Activated naive CD8-positive, alpha-beta T cell (primary cell): ENCODE measurements around the gene SAMD3.
"Not testable (repeated sequence)": the region's sequence is repeated elsewhere in the genome, so short reads cannot be mapped to it uniquely, and the experiment has no call there.

Experiments
- H3K27ac Mint-ChIP-seq: one replicate; pipeline ENCODE4 v1.8.0; 2021; ENCODE audit warnings: mixed read lengths
- H3K27me3 Mint-ChIP-seq: one replicate; pipeline ENCODE4 v1.8.0; 2021; ENCODE audit warnings: mixed read lengths
- H3K36me3 Mint-ChIP-seq: one replicate; pipeline ENCODE4 v1.8.0; 2021; ENCODE audit warnings: mixed read lengths
- H3K4me1 Mint-ChIP-seq: one replicate; pipeline ENCODE4 v1.8.0; 2021; ENCODE audit warnings: low read depth, mixed read lengths
- H3K4me3 Mint-ChIP-seq: one replicate; pipeline ENCODE4 v1.8.0; 2021; ENCODE audit warnings: mild to moderate bottlenecking, mixed read lengths
- H3K9me3 Mint-ChIP-seq: one replicate; pipeline ENCODE4 v1.8.0; 2021; ENCODE audit warnings: low read depth, mixed read lengths

SAMD3 gene

DNA sequence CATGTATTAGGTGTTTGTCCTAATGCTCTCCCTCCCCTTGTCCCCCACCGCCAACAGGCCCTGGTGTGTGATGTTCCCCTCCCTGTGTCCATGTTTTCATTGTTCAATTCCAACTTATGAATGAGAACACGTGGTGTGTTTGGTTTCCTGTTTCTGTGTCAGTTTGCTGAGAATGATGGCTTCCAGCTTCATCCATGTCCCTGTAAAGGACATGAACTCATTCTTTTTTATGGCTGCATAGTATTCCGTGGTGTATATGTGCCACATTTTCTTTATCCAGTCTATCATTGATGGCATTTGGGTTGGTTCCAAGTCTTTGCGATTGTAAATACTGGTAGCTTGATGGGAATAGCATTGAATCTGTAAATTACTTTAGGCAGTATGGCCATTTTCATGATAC lies 52.6 kb downstream of the SAMD3 start:
- peaks cover 34% of the 10 kb centered on the region for H3K36me3 Mint-ChIP-seq
- peaks cover 21% of the 10 kb centered on the region for H3K9me3 Mint-ChIP-seq
- not testable (repeated sequence) for H3K4me3 Mint-ChIP-seq, H3K4me1 Mint-ChIP-seq, H3K27me3 Mint-ChIP-seq
- H3K27ac Mint-ChIP-seq = peak overlapping the region; percentile 62

GRCh38 chr6:130167655-130168054 lies 55.1 kb downstream of the SAMD3 start:
- Mint-ChIP-seq H3K9me3 (peaks cover 20% of the 10 kb centered on the region), H3K27ac (no peak overlapping the region), H3K4me1 (peaks cover 8% of the 10 kb centered on the region), H3K36me3 (peaks cover 36% of the 10 kb centered on the region), H3K27me3 (no peaks in the 10 kb centered on the region), H3K4me3 (no peak overlapping the region)

DNA sequence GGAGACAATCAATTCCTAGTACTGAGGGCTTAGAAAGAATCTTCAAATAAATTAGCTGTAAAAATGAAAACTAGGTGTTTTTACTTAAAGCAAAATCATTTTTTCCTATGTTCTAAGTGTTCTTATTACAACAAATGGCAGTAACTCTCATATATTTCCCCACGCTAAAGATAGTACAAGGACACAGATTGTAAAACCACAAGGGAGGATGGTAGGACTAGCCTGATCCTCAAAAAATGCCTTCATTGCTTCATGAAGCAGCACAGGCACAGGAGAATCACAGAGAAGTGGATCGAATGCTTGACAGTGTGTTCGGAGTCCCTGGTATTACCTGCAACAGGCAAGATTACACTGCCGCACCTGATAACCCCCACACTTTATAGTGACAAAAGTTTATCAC lies 58.5 kb downstream of the SAMD3 start:
- H3K4me1 Mint-ChIP-seq = peaks cover 14% of the 10 kb centered on the region
- no peaks in the 10 kb centered on the region for H3K27me3 Mint-ChIP-seq
- H3K36me3 Mint-ChIP-seq = peaks cover 43% of the 10 kb centered on the region
- H3K4me3 Mint-ChIP-seq = no peak overlapping the region
- H3K9me3 Mint-ChIP-seq = peaks cover 20% of the 10 kb centered on the region
- H3K27ac Mint-ChIP-seq = no peak overlapping the region

GRCh38 chr6:130163266-130163665 lies 59.5 kb downstream of the SAMD3 start:
- H3K4me1 Mint-ChIP-seq = peaks cover 14% of the 10 kb centered on the region
- H3K27ac Mint-ChIP-seq = no peak overlapping the region
- no peak overlapping the region for H3K4me3 Mint-ChIP-seq
- peaks cover 47% of the 10 kb centered on the region for H3K36me3 Mint-ChIP-seq
- H3K9me3 Mint-ChIP-seq = peaks cover 22% of the 10 kb centered on the region
- no peaks in the 10 kb centered on the region for H3K27me3 Mint-ChIP-seq

GRCh38 chr6:130162421-130162820 lies 60.3 kb downstream of the SAMD3 start:
- H3K36me3 Mint-ChIP-seq = peaks cover 45% of the 10 kb centered on the region
- no peaks in the 10 kb centered on the region for H3K27me3 Mint-ChIP-seq
- peaks cover 14% of the 10 kb centered on the region for H3K4me1 Mint-ChIP-seq
- H3K4me3 Mint-ChIP-seq = no peak overlapping the region
- H3K27ac Mint-ChIP-seq = no peak overlapping the region
- peaks cover 22% of the 10 kb centered on the region for H3K9me3 Mint-ChIP-seq

DNA sequence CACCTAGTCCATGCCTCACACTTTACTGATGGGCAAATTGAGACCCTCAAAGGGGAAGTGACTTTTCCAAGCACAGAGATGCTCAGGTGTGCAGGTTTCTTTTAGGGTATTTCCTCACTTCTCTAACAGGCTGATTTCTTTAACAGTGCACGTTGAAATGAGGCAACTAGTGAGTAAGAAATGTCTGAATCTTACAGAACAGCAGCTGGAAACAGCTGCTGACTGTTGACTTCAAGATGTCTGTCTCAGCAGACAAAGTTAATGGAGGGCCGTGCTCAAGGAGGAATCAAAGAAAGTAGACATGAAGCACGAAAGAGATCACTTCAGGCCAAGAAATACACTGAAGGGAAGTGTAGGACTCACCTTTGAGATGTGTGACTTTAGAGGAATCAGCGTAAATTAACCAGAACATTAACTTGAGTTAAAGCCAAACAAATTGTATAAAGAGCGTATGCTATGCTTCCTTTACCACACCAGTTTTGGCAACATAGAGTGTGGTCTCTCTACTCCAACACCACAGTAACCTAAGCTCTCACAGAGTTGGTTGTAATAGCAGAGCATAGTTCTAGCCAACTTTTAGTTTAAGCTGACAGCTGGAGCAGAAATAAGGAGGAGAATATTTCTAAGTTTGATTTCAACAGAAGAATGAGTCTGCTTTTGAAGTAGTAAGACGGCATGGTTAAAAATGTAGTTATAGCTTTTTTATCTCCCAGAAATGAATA lies 60.9 kb downstream of the SAMD3 start:
- Mint-ChIP-seq H3K4me3 (no peak overlapping the region), H3K9me3 (peaks cover 22% of the 10 kb centered on the region), H3K4me1 (peaks cover 14% of the 10 kb centered on the region), H3K36me3 (peaks cover 40% of the 10 kb centered on the region), H3K27me3 (no peaks in the 10 kb centered on the region), H3K27ac (peak overlapping the region; percentile 47)

GRCh38 chr6:130159956-130160355 lies 62.8 kb downstream of the SAMD3 start:
- Mint-ChIP-seq H3K36me3 (peaks cover 27% of the 10 kb centered on the region), H3K9me3 (peaks cover 15% of the 10 kb centered on the region), H3K4me3 (no peak overlapping the region), H3K4me1 (peaks cover 10% of the 10 kb centered on the region), H3K27me3 (no peaks in the 10 kb centered on the region), H3K27ac (no peak overlapping the region)

- H3K27ac Mint-ChIP-seq = no peak overlapping the region
- H3K36me3 Mint-ChIP-seq = peaks cover 18% of the 10 kb centered on the region
- no peaks in the 10 kb centered on the region for H3K27me3 Mint-ChIP-seq
- H3K4me1 Mint-ChIP-seq = peaks cover 7% of the 10 kb centered on the region
- H3K9me3 Mint-ChIP-seq = peaks cover 11% of the 10 kb centered on the region
- no peak overlapping the region for H3K4me3 Mint-ChIP-seq
Observed at GRCh38 chr6:130158548-130158947, 64.2 kb downstream of the SAMD3 start.

DNA sequence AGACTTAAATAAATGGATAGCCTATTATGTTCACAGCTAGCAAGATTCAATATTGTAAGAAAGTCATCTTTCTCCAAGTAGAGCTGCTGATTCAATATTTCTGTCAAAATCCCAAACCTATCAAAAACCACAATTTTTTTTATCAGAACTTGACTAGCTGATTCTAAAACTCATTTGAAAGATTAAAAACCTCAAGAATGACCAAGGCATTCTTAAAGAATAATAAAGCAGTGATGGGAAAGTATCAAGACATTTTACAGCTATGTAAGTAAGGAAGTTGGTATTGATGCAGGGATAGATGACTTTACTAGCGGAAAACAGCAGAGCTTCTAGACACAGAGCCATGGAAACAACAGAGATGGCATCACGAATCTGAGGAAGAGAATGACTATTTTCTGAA lies 64.7 kb downstream of the SAMD3 start:
- no peak overlapping the region for H3K27ac Mint-ChIP-seq
- H3K36me3 Mint-ChIP-seq = peaks cover 18% of the 10 kb centered on the region

GRCh38 chr6:130156908-130157307 lies 65.8 kb downstream of the SAMD3 start:
- peaks cover 6% of the 10 kb centered on the region for H3K4me1 Mint-ChIP-seq
- H3K9me3 Mint-ChIP-seq = peaks cover 11% of the 10 kb centered on the region
- H3K27ac Mint-ChIP-seq = no peak overlapping the region
- H3K4me3 Mint-ChIP-seq = no peak overlapping the region
- no peaks in the 10 kb centered on the region for H3K27me3 Mint-ChIP-seq
- peaks cover 18% of the 10 kb centered on the region for H3K36me3 Mint-ChIP-seq

More for the DNA sequence above, 64.7 kb downstream of the SAMD3 start:
- H3K27me3 Mint-ChIP-seq = no peaks in the 10 kb centered on the region
- H3K4me1 Mint-ChIP-seq = peaks cover 7% of the 10 kb centered on the region
- H3K4me3 Mint-ChIP-seq = no peak overlapping the region
- peaks cover 11% of the 10 kb centered on the region for H3K9me3 Mint-ChIP-seq

DNA sequence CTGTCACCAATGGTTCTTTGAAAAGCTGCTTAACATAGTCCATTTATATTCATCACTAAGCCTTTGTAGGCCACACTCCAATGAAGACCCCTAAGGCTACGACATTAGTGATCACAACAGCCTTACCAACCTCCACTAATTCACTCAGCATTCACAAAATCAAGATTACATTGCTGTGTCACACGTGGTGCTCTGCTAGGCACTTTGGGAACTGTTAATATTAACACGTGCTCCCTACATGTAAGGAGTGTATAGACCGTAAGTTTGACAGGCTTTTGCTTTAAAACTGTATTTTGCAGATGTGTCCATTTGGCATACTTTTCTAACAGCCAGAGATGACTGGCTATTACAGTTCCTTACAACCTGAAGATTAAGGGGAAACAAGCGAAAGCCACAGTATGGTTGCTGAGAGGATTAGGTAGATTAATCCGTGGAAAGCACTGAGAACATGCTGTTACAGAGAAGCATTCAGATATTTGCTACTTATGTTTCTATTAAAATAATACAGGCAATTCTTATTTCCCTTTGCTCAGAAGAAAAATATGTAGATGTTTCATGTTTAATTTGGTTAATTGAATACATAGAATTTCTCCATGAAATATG lies 69.7 kb downstream of the SAMD3 start:
- Mint-ChIP-seq H3K27me3 (no peaks in the 10 kb centered on the region), H3K4me1 (peaks cover 4% of the 10 kb centered on the region), H3K27ac (no peak overlapping the region), H3K9me3 (no peaks in the 10 kb centered on the region), H3K36me3 (peaks cover 14% of the 10 kb centered on the region), H3K4me3 (no peak overlapping the region)

DNA sequence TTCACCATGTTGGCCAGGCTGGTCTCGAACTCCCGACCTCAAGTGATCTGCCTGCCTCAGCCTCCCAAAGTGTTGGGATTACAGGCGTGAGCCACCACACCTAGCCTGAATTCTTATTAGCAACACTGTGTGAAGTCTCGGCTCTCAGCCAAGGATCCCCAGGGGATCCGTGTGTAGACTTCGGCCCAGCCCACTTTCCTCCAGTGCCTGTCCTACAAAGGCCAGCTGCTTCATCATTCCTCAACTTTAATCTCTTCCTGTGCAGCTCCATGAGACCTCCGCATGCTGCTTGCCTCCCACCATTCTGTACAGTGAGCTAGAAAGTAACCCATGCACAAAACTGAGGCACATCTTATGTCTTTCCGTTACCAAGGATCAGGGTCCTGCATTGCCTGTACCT lies 71.8 kb downstream of the SAMD3 start:
- peaks cover 14% of the 10 kb centered on the region for H3K36me3 Mint-ChIP-seq
- no peak overlapping the region for H3K4me3 Mint-ChIP-seq
- no peaks in the 10 kb centered on the region for H3K27me3 Mint-ChIP-seq
- H3K9me3 Mint-ChIP-seq = no peaks in the 10 kb centered on the region
- H3K4me1 Mint-ChIP-seq = peaks cover 4% of the 10 kb centered on the region
- H3K27ac Mint-ChIP-seq = peak overlapping the region; percentile 19

- not testable (repeated sequence) for H3K27me3 Mint-ChIP-seq, H3K27ac Mint-ChIP-seq, H3K4me1 Mint-ChIP-seq, H3K4me3 Mint-ChIP-seq, H3K9me3 Mint-ChIP-seq
- peaks cover 20% of the 10 kb centered on the region for H3K36me3 Mint-ChIP-seq
Observed at GRCh38 chr6:130149016-130149415, 73.7 kb downstream of the SAMD3 start.

GRCh38 chr6:130148181-130148580 lies 74.6 kb downstream of the SAMD3 start:
- H3K36me3 Mint-ChIP-seq = peaks cover 26% of the 10 kb centered on the region
- no peak overlapping the region for H3K4me3 Mint-ChIP-seq
- H3K27ac Mint-ChIP-seq = no peak overlapping the region
- no peaks in the 10 kb centered on the region for H3K27me3 Mint-ChIP-seq
- H3K9me3 Mint-ChIP-seq = no peaks in the 10 kb centered on the region
- peaks cover 3% of the 10 kb centered on the region for H3K4me1 Mint-ChIP-seq

DNA sequence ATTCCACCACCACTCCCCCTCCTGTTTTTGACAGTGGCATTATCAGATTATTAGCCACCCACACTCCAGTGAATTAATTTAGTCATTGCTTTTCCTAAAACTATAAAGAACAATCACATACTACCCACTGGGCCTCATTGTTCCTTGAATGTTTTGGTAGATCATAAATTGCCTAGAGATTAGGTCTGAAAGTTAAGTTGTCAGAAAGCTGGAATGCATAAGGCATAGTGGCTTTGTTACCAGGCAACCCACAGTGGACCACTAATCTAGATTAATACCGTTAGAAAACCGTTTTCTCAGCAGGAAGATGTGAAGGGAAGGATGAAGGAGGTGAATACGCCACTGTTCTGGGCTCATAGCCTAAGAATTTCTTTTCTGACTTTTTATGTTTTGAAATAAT lies 75.6 kb downstream of the SAMD3 start:
- Mint-ChIP-seq H3K36me3 (peaks cover 31% of the 10 kb centered on the region), H3K9me3 (no peaks in the 10 kb centered on the region), H3K4me3 (no peak overlapping the region), H3K27ac (no peak overlapping the region), H3K27me3 (no peaks in the 10 kb centered on the region), H3K4me1 (peaks cover 3% of the 10 kb centered on the region)

DNA sequence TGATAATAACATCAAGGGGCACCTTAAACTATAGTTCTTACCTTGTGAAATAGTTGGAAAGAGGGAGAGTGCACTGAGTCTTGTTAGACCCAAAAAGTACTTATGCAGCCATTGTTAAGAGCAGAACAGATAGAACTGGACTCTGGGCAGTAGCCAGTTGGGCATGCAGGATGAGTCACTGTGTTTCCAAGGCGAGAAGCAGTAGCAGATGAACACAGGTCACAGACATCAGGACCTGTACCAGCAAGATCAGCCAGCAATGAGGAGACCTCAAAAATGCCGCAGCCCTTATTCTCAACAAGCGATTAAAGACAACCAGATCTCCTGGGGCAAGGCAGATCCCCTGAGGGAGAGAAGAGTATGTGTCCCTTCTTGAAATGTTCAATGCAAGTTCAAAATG lies 79.0 kb downstream of the SAMD3 start:
- Mint-ChIP-seq H3K27me3 (no peaks in the 10 kb centered on the region), H3K27ac (peak overlapping the region; percentile 37), H3K9me3 (no peaks in the 10 kb centered on the region), H3K4me1 (peaks cover 22% of the 10 kb centered on the region), H3K36me3 (peaks cover 28% of the 10 kb centered on the region), H3K4me3 (no peak overlapping the region)
